AG04450 (cell line): ENCODE data around the gene MASP1. TPM values are rescaled to one million over a fixed set of nuclear protein-coding genes. Genes with fewer than 3 reads are reported as not detected.
A peak's percentile ranks its signal among the peaks of the same experiment; 100 is the strongest.
"Not testable (repeated sequence)": the region's sequence is repeated elsewhere in the genome, so short reads cannot be mapped to it uniquely, and the experiment has no call there.

Experiments
- CTCF ChIA-PET: fragments of 300-600, 350-600 bp; formaldehyde crosslinking; extraction: SDS; loops from one replicate; lab custom pipeline; 2022; ENCODE audit warnings: antibody characterized with exemption, inconsistent platforms; lab: Charles Lee
- POLR2A ChIA-PET: fragments of 350-600 bp; formaldehyde crosslinking; extraction: SDS; loops from one replicate; lab custom pipeline; 2021; ENCODE audit warnings: antibody characterized with exemption, inconsistent platforms; lab: Yijun Ruan, JAX
- DNase-seq: peaks from one replicate; pipeline ENCODE4 v3.0.0-alpha.2; 2011; ENCODE audit warnings: low read depth, low spot score
- H3K27ac ChIP-seq: one replicate; pipeline ENCODE4 v1.5.1; 2012; ENCODE audit warnings: low read depth, low read length, control low read depth
- H3K27me3 ChIP-seq: one replicate; pipeline ENCODE4 v1.6.0; 2012; ENCODE audit warnings: low read length; ENCODE audit not compliant: control insufficient read depth, insufficient read depth
- H3K4me3 ChIP-seq: 2 replicates; pipeline ENCODE4 v1.5.1; 2011; ENCODE audit warnings: mild to moderate bottlenecking, low read depth, low read length, control low read depth
- H3K9me3 ChIP-seq: 2 replicates; pipeline ENCODE4 v1.5.1; 2012; ENCODE audit warnings: low read length; ENCODE audit not compliant: control insufficient read depth, insufficient read depth
- polyA plus RNA-seq: library from polyadenylated mRNA; depleted of rRNA; stranded (reverse); fragments of >200 nt; gene quantifications from 2 replicates; pipeline ENCODE4 v1.2.3, GENCODE V29; 2011
- TF ChIP-seq, protein P1 (sequence below): IDR thresholded peaks from 2 replicates; pipeline ENCODE4 v1.5.1; 2011; ENCODE audit warnings: low read depth, low read length, control low read depth, inconsistent platforms

MASP1 gene
- polyA plus RNA-seq, 1 experiment: 80.7 TPM

DNA sequence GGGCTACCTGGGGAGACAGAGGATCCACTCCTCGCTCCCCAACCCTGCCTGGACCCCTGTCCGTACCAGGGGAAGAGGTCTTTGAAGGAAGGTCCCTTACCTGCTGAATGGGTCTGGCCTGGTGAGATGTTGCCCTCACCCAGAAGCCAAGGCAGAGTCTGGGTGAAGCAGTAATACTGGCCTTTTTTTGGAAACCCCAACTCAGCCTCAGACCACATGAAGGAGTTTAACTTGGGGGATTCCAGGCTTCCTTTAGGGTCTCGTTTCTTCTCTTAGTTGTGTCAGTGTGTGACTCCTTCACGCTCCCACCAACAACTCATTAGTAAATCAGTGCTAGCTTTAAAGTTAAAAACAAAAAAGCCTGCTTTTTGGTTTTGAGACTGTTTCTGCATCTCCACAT, 48.6 kb downstream of the MASP1 start:
- CTCF ChIA-PET: interaction anchor here (1.0 to 2.1 kb wide), 3 partner anchors 16 to 129 kb away, joined by 3 to 6 read pairs (median 3); no protein-coding TSS in a partner anchor
- no peaks in the 10 kb centered on the region for H3K27me3 ChIP-seq
- peaks cover 4% of the 10 kb centered on the region for H3K9me3 ChIP-seq
- H3K27ac ChIP-seq: peak overlapping the region; percentile 31
- no peak overlapping the region for H3K4me3 ChIP-seq
- TF ChIP-seq, protein P1, sequence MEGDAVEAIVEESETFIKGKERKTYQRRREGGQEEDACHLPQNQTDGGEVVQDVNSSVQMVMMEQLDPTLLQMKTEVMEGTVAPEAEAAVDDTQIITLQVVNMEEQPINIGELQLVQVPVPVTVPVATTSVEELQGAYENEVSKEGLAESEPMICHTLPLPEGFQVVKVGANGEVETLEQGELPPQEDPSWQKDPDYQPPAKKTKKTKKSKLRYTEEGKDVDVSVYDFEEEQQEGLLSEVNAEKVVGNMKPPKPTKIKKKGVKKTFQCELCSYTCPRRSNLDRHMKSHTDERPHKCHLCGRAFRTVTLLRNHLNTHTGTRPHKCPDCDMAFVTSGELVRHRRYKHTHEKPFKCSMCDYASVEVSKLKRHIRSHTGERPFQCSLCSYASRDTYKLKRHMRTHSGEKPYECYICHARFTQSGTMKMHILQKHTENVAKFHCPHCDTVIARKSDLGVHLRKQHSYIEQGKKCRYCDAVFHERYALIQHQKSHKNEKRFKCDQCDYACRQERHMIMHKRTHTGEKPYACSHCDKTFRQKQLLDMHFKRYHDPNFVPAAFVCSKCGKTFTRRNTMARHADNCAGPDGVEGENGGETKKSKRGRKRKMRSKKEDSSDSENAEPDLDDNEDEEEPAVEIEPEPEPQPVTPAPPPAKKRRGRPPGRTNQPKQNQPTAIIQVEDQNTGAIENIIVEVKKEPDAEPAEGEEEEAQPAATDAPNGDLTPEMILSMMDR: no peak
- no peak for DNase-seq
- POLR2A ChIA-PET: no interaction called here

GRCh38 chr3:187242435-187242834, 49.1 kb downstream of the MASP1 start:
- Histone ChIP-seq H3K9me3 (peaks cover under 1% of the 10 kb centered on the region), H3K27ac (no peak overlapping the region), H3K27me3 (no peaks in the 10 kb centered on the region), H3K4me3 (no peak overlapping the region)
- DNase-seq: no peak
- TF ChIP-seq, protein P1: no peak
- ChIA-PET POLR2A (no interaction called here), CTCF (interaction anchor here (2.1 kb wide), 1 partner anchor 77 kb away, joined by 6 read pairs; no protein-coding TSS in a partner anchor)

DNA sequence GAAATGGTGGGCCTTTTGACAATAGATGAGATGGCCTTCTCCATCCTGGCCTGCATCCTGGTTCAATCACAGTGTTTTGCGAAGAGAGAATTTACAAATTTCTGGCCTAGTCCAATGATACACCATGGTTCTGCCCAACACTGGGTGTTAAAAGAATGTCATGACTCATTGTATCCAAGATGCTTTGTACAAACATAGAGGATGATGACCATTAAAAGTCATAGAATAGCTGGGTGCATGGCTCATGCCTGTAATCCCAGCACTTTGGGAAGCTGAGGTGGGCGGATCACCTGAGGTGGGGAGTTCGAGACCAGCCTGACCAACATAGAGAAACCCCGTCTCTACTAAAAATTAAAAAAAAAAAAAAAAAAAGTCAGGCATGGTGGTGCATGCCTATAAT, 52.7 kb downstream of the MASP1 start:
- POLR2A ChIA-PET, H3K27me3 ChIP-seq, DNase-seq, H3K9me3 ChIP-seq, H3K27ac ChIP-seq, H3K4me3 ChIP-seq: not testable (repeated sequence)
- CTCF ChIA-PET: interaction anchor here (0.9 kb wide), 1 partner anchor 73 kb away, joined by 4 read pairs; no protein-coding TSS in a partner anchor

DNA sequence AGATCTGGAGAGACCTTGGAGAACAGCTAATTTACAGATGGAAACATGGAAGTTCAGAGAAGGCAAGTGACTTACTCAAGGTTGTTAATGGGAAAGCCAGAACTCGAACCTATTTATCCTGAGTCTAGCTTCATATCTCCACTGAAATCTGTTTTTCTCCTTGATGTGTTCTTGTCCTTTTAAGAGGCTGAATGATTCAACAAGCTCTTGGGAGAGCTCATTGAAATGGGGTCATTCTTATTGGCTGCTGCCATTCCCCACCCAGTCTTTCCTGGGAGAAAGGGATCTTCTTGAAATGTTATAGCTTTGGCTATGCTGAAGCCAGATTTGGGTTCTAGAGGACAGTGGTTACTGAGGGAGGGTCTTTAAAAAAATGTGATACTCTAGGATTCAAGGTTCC, 53.3 kb downstream of the MASP1 start:
- H3K27me3 ChIP-seq: no peaks in the 10 kb centered on the region
- no peak for DNase-seq
- TF ChIP-seq, protein P1: no peak
- ChIA-PET POLR2A (interaction anchor here (0.9 kb wide), 1 partner anchor 26 kb away, joined by 3 read pairs; no protein-coding TSS in a partner anchor), CTCF (interaction anchor here (0.5 to 2.2 kb wide), 2 partner anchors 18 to 505 kb away, joined by 7 to 9 read pairs; no protein-coding TSS in a partner anchor)
- H3K4me3 ChIP-seq: no peak overlapping the region
- H3K27ac ChIP-seq: no peak overlapping the region
- H3K9me3 ChIP-seq: no peaks in the 10 kb centered on the region; the same call in 1 of the 2 replicates

DNA sequence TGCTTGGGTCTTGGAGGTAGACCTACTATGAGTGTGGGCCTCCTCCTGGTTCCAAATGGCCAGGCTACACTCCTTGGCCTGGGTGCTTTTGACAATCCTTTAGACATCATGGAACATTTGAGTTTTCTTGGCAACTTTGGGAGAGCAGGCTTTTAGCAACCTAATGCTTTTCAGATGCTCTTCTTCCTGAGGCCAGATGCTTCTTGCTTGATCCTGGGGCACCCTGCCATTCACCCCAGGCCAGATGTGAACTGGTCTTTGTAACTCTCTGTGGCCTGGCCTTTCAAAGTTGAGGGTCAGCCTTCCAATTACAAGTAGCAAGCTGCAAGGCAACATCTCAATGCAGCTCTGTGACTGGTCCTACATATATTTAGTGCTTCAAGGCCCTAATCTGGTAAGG, 53.8 kb downstream of the MASP1 start:
- ChIA-PET POLR2A (interaction anchor here (0.9 kb wide), 1 partner anchor 26 kb away, joined by 3 read pairs; no protein-coding TSS in a partner anchor), CTCF (interaction anchor here (0.5 to 2.2 kb wide), 2 partner anchors 17 to 506 kb away, joined by 7 to 9 read pairs; no protein-coding TSS in a partner anchor)
- H3K9me3 ChIP-seq: no peaks in the 10 kb centered on the region; the same call in 1 of the 2 replicates
- no peaks in the 10 kb centered on the region for H3K27me3 ChIP-seq
- TF ChIP-seq, protein P1: no peak
- H3K4me3 ChIP-seq: no peak overlapping the region
- DNase-seq: no peak
- H3K27ac ChIP-seq: no peak overlapping the region
